Measurements from ENCODE around the gene TMEM187. TPM values are rescaled to one million over a fixed set of nuclear protein-coding genes. Genes with fewer than 3 reads are reported as not detected.

Gene TMEM187
- total and polyA plus RNA-seq, 2 of the 4 experiments (the other 2 are of a cell fraction), result 3.4 to 6.2 TPM

- POLR2A ChIA-PET (ENCODE audit: unreplicated experiment), result no interaction called here
- H3K14ac ChIP-seq (replicated peaks; ENCODE audit: low read depth, low read length), result no peak overlapping the region
- no peak overlapping the region for H4K8ac ChIP-seq (ENCODE audit: low read depth in 2 of 2, low read length in 2 of 2)
- H3K4me2 ChIP-seq (ENCODE audit: low read depth, low read length), result no peak overlapping the region
- no peaks in the 10 kb centered on the region for H3K27me3 ChIP-seq (ENCODE audit: control insufficient read depth, insufficient read depth, low read length)
- no peaks in the 10 kb centered on the region for H3K9me3 ChIP-seq (ENCODE audit: control insufficient read depth, insufficient read depth, low read length)
- no peak overlapping the region for H3K4me3 ChIP-seq (ENCODE audit: insufficient read depth, low read depth, low read length)
- peaks cover 59% of the 10 kb centered on the region for H4K20me1 ChIP-seq (ENCODE audit: insufficient read depth, low read length)
- H3K9me1 ChIP-seq (ENCODE audit: insufficient read depth, low read length), result peaks cover 9% of the 10 kb centered on the region; the same call in 1 of the 2 replicates
- H3K56ac ChIP-seq (ENCODE audit: extremely low read depth, insufficient read depth, low read length), result no peak overlapping the region
- no peak overlapping the region for H2BK15ac ChIP-seq (ENCODE audit: low read depth, low read length)
- H3K23ac ChIP-seq (ENCODE audit: low read depth, low read length), result no peak overlapping the region
- no peak overlapping the region for H3K18ac ChIP-seq (ENCODE audit: low read depth, low read length)
- peaks cover 16% of the 10 kb centered on the region; the same call in 1 of the 2 replicates for H3K4me1 ChIP-seq (ENCODE audit: control insufficient read depth, insufficient read depth, low read length)
- ATAC-seq (ENCODE audit: low read depth), result no peak
- no peak overlapping the region for H2AFZ ChIP-seq (replicated peaks; ENCODE audit: low read length, poor library complexity)
- H2BK5ac ChIP-seq (ENCODE audit: low read depth, low read length, poor library complexity, severe bottlenecking), result no peak overlapping the region
- H3K27ac ChIP-seq (ENCODE audit: insufficient read depth, low read length), result no peak overlapping the region
- no peak overlapping the region for H4K91ac ChIP-seq (ENCODE audit: insufficient read depth, low read depth, low read length)
- H3K4ac ChIP-seq (ENCODE audit: low read depth, low read length), result no peak overlapping the region
- peaks cover 48% of the 10 kb centered on the region for H3K36me3 ChIP-seq (ENCODE audit: control insufficient read depth, insufficient read depth, low read length)
- WGBS, 2 experiments (ENCODE audit: extremely low coverage in 2 of 2, insufficient read length in 1 of 2), result 86% methylated on average over 4 of the region's 12 CpGs; no CpG with 5 or more reads in 1 of the 2 experiments
- no peak overlapping the region for H3K9ac ChIP-seq (ENCODE audit: low read depth, low read length)
- H4K5ac ChIP-seq (ENCODE audit: low read depth, low read length), result no peak overlapping the region
- no peak overlapping the region for H2AK9ac ChIP-seq (replicated peaks; ENCODE audit: low read depth, low read length, poor library complexity)
- H2BK20ac ChIP-seq (ENCODE audit: low read depth, low read length), result no peak overlapping the region
- BruUV-seq (replicated peaks), result no TSS peak
- no peak for TF ChIP-seq MAZ (IDR thresholded peaks at IDR 0.05; ENCODE audit: borderline replicate concordance, low read depth, low read length)
- TF ChIP-seq CHD1 (IDR thresholded peaks at IDR 0.05; ENCODE audit: low read depth, low read length), result no peak
- no peak for TF ChIP-seq RAD21 (IDR thresholded peaks at IDR 0.05; ENCODE audit: low read length)
- TF ChIP-seq CEBPB (IDR thresholded peaks at IDR 0.05; ENCODE audit: low read depth, low read length), result no peak
- no peak overlapping the region for H2BK120ac ChIP-seq (ENCODE audit: low read depth, low read length)
- CTCF ChIA-PET, result no interaction called here
- dilution Hi-C loops (cut with HindIII; ENCODE audit: low sequenced_read_pairs, unreplicated experiment), result no loop called here
- intact Hi-C loops (cut with micrococcal nuclease), result no loop called here
- H3K79me1 ChIP-seq (ENCODE audit: low read depth in 1 of 2, low read length in 2 of 2), result peaks cover 5 to 16% of the 10 kb centered on the region in 2 experiments; a peak in 3 of 4 replicates
- in situ Hi-C loops (cut with MboI; ENCODE audit: low sequenced_read_pairs), result loop anchor here (10.0 kb wide), 1 partner anchor 199 kb away; the partner anchor contains the start of gene PLXNB3
- DNase-seq, result no peak
- H2AK5ac ChIP-seq (ENCODE audit: low read depth, low read length), result no peak overlapping the region
Measured at GRCh38 chrX:153963546-153963945, 9.0 kb upstream of the TMEM187 start.

Data from IMR-90 (cell line).